Measurements from ENCODE around the gene CRTC1.

Gene CRTC1

GRCh38 chr19:18653853-18654252 is 29.6 kb upstream of the CRTC1 start:
- no peak for TF ChIP-seq CREB5 (CRISPR knock-in tag; IDR thresholded peaks at IDR 0.05; ENCODE audit: low read depth)
- no peak for TF ChIP-seq ZFP30 (CRISPR knock-in tag; IDR thresholded peaks at IDR 0.05)
- no peak for TF ChIP-seq ESRRG (CRISPR knock-in tag; IDR thresholded peaks at IDR 0.05)
- TF ChIP-seq ARNTL (CRISPR knock-in tag; IDR thresholded peaks at IDR 0.05; ENCODE audit: borderline replicate concordance, low read depth): no peak
- no peak for TF ChIP-seq ZNF8 (CRISPR knock-in tag; IDR thresholded peaks at IDR 0.05)
- no peak for TF ChIP-seq ISL1 (CRISPR knock-in tag; IDR thresholded peaks at IDR 0.05)
- no peak for TF ChIP-seq PPARA (CRISPR knock-in tag; IDR thresholded peaks at IDR 0.05; ENCODE audit: borderline replicate concordance)
- no peak for TF ChIP-seq CSDC2 (CRISPR knock-in tag; IDR thresholded peaks at IDR 0.05)
- no peak for TF ChIP-seq BACH2 (CRISPR knock-in tag; IDR thresholded peaks at IDR 0.05; ENCODE audit: borderline replicate concordance)
- TF ChIP-seq ZFP3 (CRISPR knock-in tag; IDR thresholded peaks at IDR 0.05): no peak
- no peak for TF ChIP-seq TOX (CRISPR knock-in tag; IDR thresholded peaks at IDR 0.05; ENCODE audit: borderline replicate concordance)
- no peak for TF ChIP-seq ZNF70 (CRISPR knock-in tag; IDR thresholded peaks at IDR 0.05)
- no peak for TF ChIP-seq CSRNP3 (CRISPR knock-in tag; IDR thresholded peaks at IDR 0.05)
- no peak for ATAC-seq

- no peak for ATAC-seq
- TF ChIP-seq TOX (CRISPR knock-in tag; IDR thresholded peaks at IDR 0.05; ENCODE audit: borderline replicate concordance) (no peak), GLIS3 (CRISPR knock-in tag; IDR thresholded peaks at IDR 0.05) (no peak)
Observed at GRCh38 chr19:18654469-18654868, 29.0 kb upstream of the CRTC1 start.

GRCh38 chr19:18655173-18655844 is 28.2 kb upstream of the CRTC1 start:
- ATAC-seq: no peak
- TF ChIP-seq GLIS3 (CRISPR knock-in tag; IDR thresholded peaks at IDR 0.05) (no peak), SNAI2 (CRISPR knock-in tag; IDR thresholded peaks at IDR 0.05) (no peak), RARB (CRISPR knock-in tag; IDR thresholded peaks at IDR 0.05) (no peak), ZC3H10 (CRISPR knock-in tag; IDR thresholded peaks at IDR 0.05) (no peak), OSR1 (CRISPR knock-in tag; IDR thresholded peaks at IDR 0.05) (no peak), ZFP3 (CRISPR knock-in tag; IDR thresholded peaks at IDR 0.05) (no peak)

DNA sequence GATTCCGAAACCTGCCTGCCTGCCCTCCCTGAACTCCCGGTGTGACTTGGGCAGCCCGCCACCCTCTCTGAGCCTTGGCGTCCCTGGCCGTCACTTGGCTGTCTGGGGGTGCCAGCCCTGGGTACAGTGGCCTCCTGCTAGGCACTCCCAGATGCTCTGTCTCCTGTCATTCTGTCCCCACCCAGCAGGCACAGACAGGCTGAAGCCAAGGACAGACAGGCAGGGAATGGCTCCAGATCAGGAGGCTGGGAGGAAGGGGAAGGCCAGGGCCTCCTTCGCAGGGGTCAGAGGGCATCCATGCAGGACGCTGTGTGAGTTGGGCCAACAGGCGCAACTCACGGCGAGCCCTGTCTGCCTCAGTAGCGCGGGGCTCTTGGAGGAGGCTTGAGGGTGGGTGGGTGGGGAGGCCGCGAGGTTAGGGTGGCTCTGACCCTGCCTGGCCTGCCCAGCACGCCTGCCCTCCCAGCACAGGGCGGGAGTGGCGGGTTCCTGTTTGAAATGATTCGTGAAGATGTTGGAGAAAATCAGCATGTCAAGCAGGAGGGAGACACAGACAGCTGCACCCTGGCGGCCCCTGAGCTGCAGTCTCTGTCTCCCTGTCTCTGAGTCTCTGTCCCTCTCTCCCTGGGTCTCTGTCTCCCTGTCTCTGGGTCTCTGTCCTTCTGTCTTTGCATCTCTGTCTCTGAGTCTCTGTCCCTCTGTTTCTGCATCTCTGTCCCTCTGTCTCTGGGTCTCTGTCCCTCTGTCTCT is 27.0 kb upstream of the CRTC1 start:
- no peak for ATAC-seq
- TF ChIP-seq ZFP30 (CRISPR knock-in tag; IDR thresholded peaks at IDR 0.05) (no peak), CREB5 (CRISPR knock-in tag; IDR thresholded peaks at IDR 0.05; ENCODE audit: low read depth) (no peak), TCF4 (CRISPR knock-in tag; IDR thresholded peaks at IDR 0.05; ENCODE audit: borderline replicate concordance) (no peak), ZNF70 (CRISPR knock-in tag; IDR thresholded peaks at IDR 0.05) (no peak), ISL1 (CRISPR knock-in tag; IDR thresholded peaks at IDR 0.05) (no peak), CSDC2 (CRISPR knock-in tag; IDR thresholded peaks at IDR 0.05) (no peak), ZNF8 (CRISPR knock-in tag; IDR thresholded peaks at IDR 0.05) (no peak), RARB (CRISPR knock-in tag; IDR thresholded peaks at IDR 0.05) (no peak), ZC3H10 (CRISPR knock-in tag; IDR thresholded peaks at IDR 0.05) (no peak), OSR1 (CRISPR knock-in tag; IDR thresholded peaks at IDR 0.05) (no peak), PPARA (CRISPR knock-in tag; IDR thresholded peaks at IDR 0.05; ENCODE audit: borderline replicate concordance) (no peak), SNAI2 (CRISPR knock-in tag; IDR thresholded peaks at IDR 0.05) (no peak), ARNTL (CRISPR knock-in tag; IDR thresholded peaks at IDR 0.05; ENCODE audit: borderline replicate concordance, low read depth) (no peak), BACH2 (CRISPR knock-in tag; IDR thresholded peaks at IDR 0.05; ENCODE audit: borderline replicate concordance) (no peak)
- TF ChIP-seq, protein P1, sequence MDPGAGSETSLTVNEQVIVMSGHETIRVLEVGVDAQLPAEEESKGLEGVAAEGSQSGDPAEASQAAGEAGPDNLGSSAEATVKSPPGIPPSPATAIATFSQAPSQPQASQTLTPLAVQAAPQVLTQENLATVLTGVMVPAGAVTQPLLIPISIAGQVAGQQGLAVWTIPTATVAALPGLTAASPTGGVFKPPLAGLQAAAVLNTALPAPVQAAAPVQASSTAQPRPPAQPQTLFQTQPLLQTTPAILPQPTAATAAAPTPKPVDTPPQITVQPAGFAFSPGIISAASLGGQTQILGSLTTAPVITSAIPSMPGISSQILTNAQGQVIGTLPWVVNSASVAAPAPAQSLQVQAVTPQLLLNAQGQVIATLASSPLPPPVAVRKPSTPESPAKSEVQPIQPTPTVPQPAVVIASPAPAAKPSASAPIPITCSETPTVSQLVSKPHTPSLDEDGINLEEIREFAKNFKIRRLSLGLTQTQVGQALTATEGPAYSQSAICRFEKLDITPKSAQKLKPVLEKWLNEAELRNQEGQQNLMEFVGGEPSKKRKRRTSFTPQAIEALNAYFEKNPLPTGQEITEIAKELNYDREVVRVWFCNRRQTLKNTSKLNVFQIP (CRISPR knock-in tag; IDR thresholded peaks at IDR 0.05; ENCODE audit: borderline replicate concordance, low read depth): no peak

Measured in SK-N-SH treated with all-trans-retinoic acid at 6 μM for 48 hours (cell line).